Tibial nerve (tissue), 4 donors: ENCODE measurements around the gene VGLL3. TPM values are rescaled to one million over a fixed set of nuclear protein-coding genes. Genes with fewer than 3 reads are reported as not detected.
"Not testable (repeated sequence)": the region's sequence is repeated elsewhere in the genome, so short reads cannot be mapped to it uniquely, and the experiment has no call there.

Experiments used
- DNase-seq, 2 donors: peaks; one replicate each; pipeline ENCODE4 v3.0.0-alpha.2; 2019; ENCODE audit warnings: low spot score in 2 of 2
- H3K27ac ChIP-seq, 4 donors: fragments of 200-600 bp; sonication (generic) in 3 of 4; one replicate each; pipeline ENCODE4 v1.5.1; 2017 to 2019; ENCODE audit warnings: mild to moderate bottlenecking in 1 of 4
- H3K27me3 ChIP-seq, 2 donors: fragments of 200-600 bp; sonication (generic) in 1 of 2; one replicate each; pipeline versions ENCODE4 v1.5.1 to v1.6.0; 2017 to 2019
- H3K36me3 ChIP-seq, 3 donors: fragments of 200-600 bp; sonication (generic); one replicate each; pipeline ENCODE4 v1.5.1; 2018 to 2019
- H3K4me1 ChIP-seq, 4 donors: fragments of 200-600 bp; sonication (generic) in 3 of 4; one replicate each; pipeline ENCODE4 v1.5.1; 2017 to 2019
- H3K4me3 ChIP-seq, 4 donors: fragments of 200-600 bp; sonication (generic) in 3 of 4; one replicate each; pipeline ENCODE4 v1.5.1; 2017 to 2019; ENCODE audit warnings: mild to moderate bottlenecking in 1 of 4, moderate library complexity in 1 of 4
- H3K9me3 ChIP-seq, 4 donors: fragments of 200-600 bp; sonication (generic) in 3 of 4; one replicate each; pipeline ENCODE4 v1.5.1; 2017 to 2019
- EP300 ChIP-seq, 2 donors: sonication (generic); formaldehyde crosslinking; IDR thresholded peaks; one replicate each; pipeline ENCODE4 v1.6.1; 2017; ENCODE audit warnings: antibody characterized with exemption in 2 of 2, mild to moderate bottlenecking in 1 of 2
- POLR2A ChIP-seq, 2 donors: fragments of 450-650 bp; IDR thresholded peaks; one replicate each; pipeline ENCODE4 v1.6.1; 2017; ENCODE audit warnings: antibody characterized with exemption in 2 of 2, mild to moderate bottlenecking in 2 of 2, moderate library complexity in 2 of 2
- WGBS, 2 donors: methylation state at CpG; one replicate each; pipeline ENCODE4 v1.1.5; 2018; 5-methylcytosine and 5-hydroxymethylcytosine counted together
- total RNA-seq, 4 donors: library from RNA; depleted of rRNA; stranded (reverse); fragments of >200 nt; gene quantifications; one replicate each; pipeline ENCODE4 v1.1.0, GENCODE V29; 2016
- TF ChIP-seq, protein P1 (sequence below), 5 experiments: fragments of 200-600 bp in 3 of 5; fragments of 450-650 bp in 2 of 5; sonication (generic) in 3 of 5; IDR thresholded peaks; one replicate each; pipeline ENCODE4 v1.5.1; 2016 to 2019; ENCODE audit warnings: antibody characterized with exemption in 5 of 5, mild to moderate bottlenecking in 3 of 5, moderate library complexity in 2 of 5

Gene VGLL3
- total RNA-seq, 4 donors from 2014 or later, result 54.3 to 81.5 (median 61.2) TPM

DNA sequence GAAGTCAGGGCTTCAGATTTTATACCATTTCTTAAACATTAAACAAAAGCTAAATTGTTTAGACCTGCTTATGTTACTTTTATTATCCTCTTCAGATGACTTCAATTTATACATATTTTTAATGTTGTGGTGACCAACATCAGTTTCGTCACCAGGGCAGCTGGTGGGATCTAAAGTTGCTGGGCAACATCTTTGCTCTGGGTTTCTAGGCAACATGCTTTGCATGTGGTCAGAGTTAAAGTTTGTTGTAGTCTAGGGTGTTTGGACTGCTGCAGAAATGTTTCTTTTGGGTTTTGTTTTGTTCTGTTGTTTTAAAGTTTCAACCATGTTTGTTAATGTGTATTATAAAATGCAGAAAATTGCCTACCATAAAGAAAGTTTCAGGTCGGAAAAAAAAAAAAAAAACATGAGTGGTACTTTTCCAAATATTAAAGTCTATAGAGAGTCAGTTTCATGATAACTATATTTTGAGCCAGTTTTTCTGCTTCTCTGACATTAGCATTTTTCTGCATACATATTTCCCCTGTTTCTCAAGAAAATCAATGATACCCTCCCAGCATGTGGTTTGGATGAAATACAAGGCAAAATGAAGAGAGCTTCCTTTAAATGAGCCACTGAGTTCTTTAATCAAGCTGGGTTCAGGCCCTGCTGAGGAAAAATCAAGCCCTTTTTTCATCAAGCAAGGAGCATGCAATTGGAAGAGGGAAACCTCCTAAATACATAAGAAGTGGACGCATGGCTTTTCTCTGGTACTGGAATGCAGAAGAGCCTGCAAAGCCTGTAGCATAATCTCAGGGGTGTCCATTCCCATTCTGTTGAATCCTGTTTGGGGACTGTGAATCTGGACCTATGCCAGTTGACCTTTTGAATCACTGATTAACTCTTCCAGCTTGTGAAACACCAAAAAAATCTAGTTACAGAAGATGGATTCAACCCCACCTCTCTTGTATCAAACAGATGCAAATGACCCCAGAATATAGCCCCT lies 35.0 kb upstream of the VGLL3 start:
- DNase-seq, result no peak
- H3K9me3 ChIP-seq, result no peaks in the 10 kb centered on the region
- no peak overlapping the region for H3K27ac ChIP-seq
- H3K27me3 ChIP-seq, result no peaks in the 10 kb centered on the region
- no peak overlapping the region for H3K4me3 ChIP-seq
- no peaks in the 10 kb centered on the region for H3K4me1 ChIP-seq
- 73 to 81% methylated on average over 3 of the region's 3 CpGs for WGBS, 2 donors
- TF ChIP-seq EP300 (IDR thresholded peaks at IDR 0.05), result no peak
- TF ChIP-seq, protein P1, sequence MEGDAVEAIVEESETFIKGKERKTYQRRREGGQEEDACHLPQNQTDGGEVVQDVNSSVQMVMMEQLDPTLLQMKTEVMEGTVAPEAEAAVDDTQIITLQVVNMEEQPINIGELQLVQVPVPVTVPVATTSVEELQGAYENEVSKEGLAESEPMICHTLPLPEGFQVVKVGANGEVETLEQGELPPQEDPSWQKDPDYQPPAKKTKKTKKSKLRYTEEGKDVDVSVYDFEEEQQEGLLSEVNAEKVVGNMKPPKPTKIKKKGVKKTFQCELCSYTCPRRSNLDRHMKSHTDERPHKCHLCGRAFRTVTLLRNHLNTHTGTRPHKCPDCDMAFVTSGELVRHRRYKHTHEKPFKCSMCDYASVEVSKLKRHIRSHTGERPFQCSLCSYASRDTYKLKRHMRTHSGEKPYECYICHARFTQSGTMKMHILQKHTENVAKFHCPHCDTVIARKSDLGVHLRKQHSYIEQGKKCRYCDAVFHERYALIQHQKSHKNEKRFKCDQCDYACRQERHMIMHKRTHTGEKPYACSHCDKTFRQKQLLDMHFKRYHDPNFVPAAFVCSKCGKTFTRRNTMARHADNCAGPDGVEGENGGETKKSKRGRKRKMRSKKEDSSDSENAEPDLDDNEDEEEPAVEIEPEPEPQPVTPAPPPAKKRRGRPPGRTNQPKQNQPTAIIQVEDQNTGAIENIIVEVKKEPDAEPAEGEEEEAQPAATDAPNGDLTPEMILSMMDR (IDR thresholded peaks at IDR 0.05), result no peak
- TF ChIP-seq POLR2A (IDR thresholded peaks at IDR 0.05), result no peak
- no peaks in the 10 kb centered on the region for H3K36me3 ChIP-seq

DNA sequence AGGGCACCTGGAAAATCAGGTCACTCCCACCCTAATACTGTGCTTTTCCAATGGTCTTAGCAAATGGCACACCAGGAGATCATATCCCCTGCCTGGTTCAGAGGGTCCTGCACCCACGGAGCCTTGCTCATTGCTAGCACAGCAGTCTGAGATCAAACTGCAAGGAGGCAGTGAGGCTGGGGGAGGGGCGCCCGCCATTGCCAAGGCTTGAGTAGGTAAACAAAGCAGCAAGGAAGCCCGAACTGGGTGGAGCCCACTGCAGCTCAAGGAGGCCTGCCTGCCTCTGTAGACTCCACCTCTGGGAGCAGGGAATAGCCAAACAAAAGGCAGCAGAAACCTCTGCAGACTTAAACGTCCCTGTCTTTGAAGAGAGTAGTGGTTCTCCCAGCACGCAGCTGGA lies 26.4 kb upstream of the VGLL3 start:
- not testable (repeated sequence) for DNase-seq, H3K4me3 ChIP-seq
- WGBS, 2 donors, result 75 to 85% methylated on average over 6 of the region's 6 CpGs

DNA sequence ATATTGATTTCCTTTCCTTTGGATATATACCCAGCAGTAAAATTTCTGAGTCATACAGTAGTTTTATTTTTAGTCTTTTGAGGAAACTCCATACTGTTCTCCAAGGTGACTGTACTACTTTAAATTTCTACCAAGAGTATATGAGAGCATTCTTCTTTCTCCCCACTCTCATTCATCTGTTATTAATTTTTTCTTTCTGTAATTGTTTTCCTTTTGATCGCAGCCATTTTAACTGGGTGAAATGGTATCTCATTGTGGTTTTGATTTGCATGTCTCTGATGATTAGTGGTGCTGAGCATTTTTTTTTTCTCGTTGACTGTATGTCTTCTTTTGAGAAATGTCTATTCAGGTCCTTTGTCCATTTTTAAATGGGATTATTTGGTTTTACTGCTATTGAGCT lies 18.3 kb upstream of the VGLL3 start:
- Histone ChIP-seq H3K9me3 (no peaks in the 10 kb centered on the region), H3K4me3 (no peak overlapping the region), H3K27ac (no peak overlapping the region), H3K36me3 (no peaks in the 10 kb centered on the region), H3K27me3 (no peaks in the 10 kb centered on the region), H3K4me1 (no peaks in the 10 kb centered on the region)
- 41 to 55% methylated on average over 2 of the region's 2 CpGs for WGBS, 2 donors
- no peak for DNase-seq
- no peak for TF ChIP-seq POLR2A (IDR thresholded peaks at IDR 0.05)
- TF ChIP-seq, protein P1 (IDR thresholded peaks at IDR 0.05), result no peak
- TF ChIP-seq EP300 (IDR thresholded peaks at IDR 0.05), result no peak

More for the DNA sequence above, 26.4 kb upstream of the VGLL3 start:
- not testable (repeated sequence) for H3K27me3 ChIP-seq, H3K36me3 ChIP-seq, H3K4me1 ChIP-seq, H3K9me3 ChIP-seq, H3K27ac ChIP-seq

DNA sequence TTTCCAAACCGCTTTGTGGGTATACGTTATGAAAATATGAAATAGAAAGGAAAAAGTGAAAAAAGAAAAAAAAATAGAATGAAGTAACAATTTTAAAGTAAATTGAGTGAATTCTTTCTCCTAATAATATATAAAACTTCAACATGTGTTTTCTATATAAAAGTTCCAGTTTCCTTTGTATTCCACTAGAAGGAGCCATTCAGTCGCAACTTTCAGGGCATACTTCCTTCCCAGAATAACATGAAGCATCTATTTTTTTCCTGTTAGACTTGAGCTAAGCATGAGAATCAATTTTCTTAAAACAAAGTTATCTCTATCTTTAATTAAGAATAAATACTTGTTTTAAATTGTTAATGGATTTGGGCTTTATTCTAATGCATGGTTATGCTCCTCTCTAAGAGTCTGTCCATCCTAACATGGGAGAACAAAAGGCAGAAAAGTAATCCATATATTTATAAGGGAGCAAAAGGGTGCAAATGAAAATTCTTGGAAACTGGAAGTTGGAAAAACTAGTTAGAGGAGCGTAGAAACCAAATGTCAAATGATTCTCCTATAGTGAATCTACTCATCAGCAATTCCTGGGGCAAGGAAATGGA lies 16.0 kb upstream of the VGLL3 start:
- TF ChIP-seq EP300 (IDR thresholded peaks at IDR 0.05), result no peak
- no peak for TF ChIP-seq POLR2A (IDR thresholded peaks at IDR 0.05)
- TF ChIP-seq, protein P1 (IDR thresholded peaks at IDR 0.05), result peak in 3 of 5 experiments; percentile 9 to 27 (median 20)
- no peaks in the 10 kb centered on the region for H3K36me3 ChIP-seq
- H3K27ac ChIP-seq, result no peak overlapping the region
- no peak overlapping the region for H3K4me3 ChIP-seq
- H3K9me3 ChIP-seq, result no peaks in the 10 kb centered on the region
- no peaks in the 10 kb centered on the region for H3K27me3 ChIP-seq
- DNase-seq, result no peak
- H3K4me1 ChIP-seq, result no peaks in the 10 kb centered on the region
- WGBS, 2 donors, result 52 to 61% methylated on average over 4 of the region's 4 CpGs

DNA sequence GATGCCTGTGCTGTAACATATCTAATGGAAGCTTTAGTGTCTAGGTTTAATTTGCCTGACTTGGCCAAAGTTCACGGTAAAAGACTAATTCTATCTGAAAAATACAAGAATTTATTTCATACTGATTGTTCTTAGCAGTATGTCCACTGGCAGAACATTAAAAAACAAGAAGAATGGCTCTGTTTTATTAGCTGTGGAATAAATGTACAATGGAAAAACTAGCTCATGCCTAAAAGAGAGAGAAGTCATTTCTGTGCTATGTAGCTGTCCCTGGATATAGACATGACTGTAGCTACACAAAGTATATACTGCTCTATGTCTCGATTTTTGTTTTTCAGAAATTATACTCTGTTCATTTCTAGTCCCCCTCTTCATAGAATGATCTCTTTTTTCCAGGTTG lies 13.9 kb upstream of the VGLL3 start:
- DNase-seq, result no peak
- Histone ChIP-seq H3K27me3 (no peaks in the 10 kb centered on the region), H3K9me3 (no peaks in the 10 kb centered on the region), H3K27ac (no peak overlapping the region), H3K36me3 (no peaks in the 10 kb centered on the region), H3K4me1 (no peaks in the 10 kb centered on the region), H3K4me3 (no peak overlapping the region)
- WGBS, 2 donors, result 44% methylated on average over 2 of the region's 2 CpGs
- TF ChIP-seq EP300 (IDR thresholded peaks at IDR 0.05), result no peak
- TF ChIP-seq POLR2A (IDR thresholded peaks at IDR 0.05), result no peak
- TF ChIP-seq, protein P1 (IDR thresholded peaks at IDR 0.05), result no peak
